H1 (cell line): ENCODE measurements around the gene MTFR1L.

Experiments
- CTCF ChIP-seq, 3 experiments: IDR thresholded peaks; 1 replicate in 2 of 3; 2 replicates in 1 of 3; pipeline versions ENCODE4 v1.5.1 to v1.6.1; 2011; ENCODE audit warnings: low read length in 3 of 3, mild to moderate bottlenecking in 3 of 3, inconsistent platforms in 2 of 3, low read depth in 1 of 3, moderate library complexity in 1 of 3; ENCODE audit not compliant: insufficient read depth in 1 of 3; ENCODE audit errors: control extremely low read depth in 1 of 3
- EZH2 ChIP-seq: fragments of 200-600 bp; sonication (generic); IDR thresholded peaks from 2 replicates; pipeline ENCODE4 v1.7.1; 2012; ENCODE audit warnings: low read depth, mild to moderate bottlenecking, moderate library complexity, low read length, inconsistent platforms; ENCODE audit not compliant: severe bottlenecking
- JUN ChIP-seq: IDR thresholded peaks from 2 replicates; pipeline ENCODE4 v1.6.1; 2011; ENCODE audit warnings: low read depth, mild to moderate bottlenecking, improper control_type of control experiment, low read length
- POLR2A ChIP-seq, 2 experiments: IDR thresholded peaks; 1 replicate in 1 of 2; 2 replicates in 1 of 2; pipeline ENCODE4 v1.6.1; 2011; ENCODE audit warnings: low read depth in 2 of 2, low read length in 2 of 2, mild to moderate bottlenecking in 2 of 2; ENCODE audit errors: control extremely low read depth in 1 of 2
- RXRA ChIP-seq: IDR thresholded peaks from 2 replicates; pipeline ENCODE4 v1.6.1; 2011; ENCODE audit warnings: low read depth, mild to moderate bottlenecking, low read length, moderate library complexity; ENCODE audit not compliant: insufficient read depth

GRCh38 chr1:25872713-25873112 is 53.0 kb downstream of the MTFR1L start:
- TF ChIP-seq CTCF (IDR thresholded peaks at IDR 0.05; ENCODE audit: control extremely low read depth in 1 of 3, insufficient read depth in 1 of 3, low read depth in 1 of 3, low read length in 3 of 3): no peak
- TF ChIP-seq EZH2: no peak
- no peak for TF ChIP-seq JUN
- no peak for TF ChIP-seq POLR2A (IDR thresholded peaks at IDR 0.05; ENCODE audit: control extremely low read depth in 1 of 2, low read depth in 2 of 2, low read length in 2 of 2)
- TF ChIP-seq RXRA: no peak
